K562 (cell line): ENCODE measurements around the gene RNF150. TPM values are rescaled to one million over a fixed set of nuclear protein-coding genes. Genes with fewer than 3 reads are reported as not detected.

Source experiments
- ATAC-seq: fragments of 200-7000 bp; cut with Tn5 transposase; 3 replicates; pipeline ENCODE4 v1.9.1; 2020; ENCODE audit warnings: moderate library complexity
- BruUV-seq: library from RNA; stranded (reverse); fragments of 400-500 nt; replicated peaks from 2 replicates; lab custom pipeline; 2021; lab: Mats Ljungman, UMichigan
- CTCF ChIA-PET: fragments of 300-600 bp; formaldehyde crosslinking; extraction: SDS; loops from one replicate; lab custom pipeline; 2021; ENCODE audit warnings: low intra/inter-chr PET ratio; lab: Yijun Ruan, JAX
- POLR2A ChIA-PET: fragments of 300-600, 350-650 bp; sonication (Branson Sonifier 250); formaldehyde crosslinking; extraction: SDS; loops from one replicate; lab custom pipeline; 2021; ENCODE audit warnings: antibody characterized with exemption, inconsistent platforms; lab: Yijun Ruan, JAX
- DNase-seq, 4 experiments: peaks; one replicate each; pipeline versions ENCODE4 v3.0.0 to v3.0.0-alpha.2; 2011 to 2018; ENCODE audit warnings: low spot score in 3 of 4, mixed read lengths in 3 of 4; ENCODE audit errors: extremely low read depth in 1 of 4
- FAIRE-seq: peaks from 2 replicates; lab custom pipeline; 2011; peaks lifted over from hg19 to GRCh38; lab: Jason Lieb, UNC
- H2AFZ ChIP-seq: 2 replicates; pipeline ENCODE4 v1.6.0; 2011; ENCODE audit warnings: low read depth, low read length, control low read depth, inconsistent platforms
- H3K27ac ChIP-seq: fragments of 200-600 bp; 3 replicates; pipeline ENCODE4 v1.8.0; 2011; ENCODE audit warnings: low read depth, mild to moderate bottlenecking, control low read depth, inconsistent platforms, low read length, moderate library complexity, mixed read lengths; ENCODE audit errors: extremely low read depth
- H3K27me3 ChIP-seq, 2 experiments: fragments of 300-600 bp in 1 of 2; 2 replicates in 1 of 2; 3 replicates in 1 of 2; pipeline versions ENCODE4 v1.6.0 to v1.8.0; 2011; ENCODE audit warnings: inconsistent platforms in 2 of 2, low read length in 2 of 2, mild to moderate bottlenecking in 1 of 2, mixed read lengths in 1 of 2, moderate library complexity in 1 of 2; ENCODE audit not compliant: control insufficient read depth in 2 of 2, insufficient read depth in 2 of 2
- H3K36me3 ChIP-seq: fragments of 300-600 bp; 3 replicates; pipeline ENCODE4 v1.8.0; 2011; ENCODE audit warnings: mild to moderate bottlenecking, low read length, inconsistent platforms; ENCODE audit not compliant: control insufficient read depth, insufficient read depth
- H3K4me1 ChIP-seq, 2 experiments: fragments of 200-600 bp in 1 of 2; replicated peaks in 1 of 2; 2 replicates in 1 of 2; 3 replicates in 1 of 2; pipeline versions ENCODE4 v1.5.1 to v1.8.0; 2011; ENCODE audit warnings: inconsistent platforms in 2 of 2, low read length in 2 of 2, mild to moderate bottlenecking in 1 of 2, mixed read lengths in 1 of 2, moderate library complexity in 1 of 2; ENCODE audit not compliant: control insufficient read depth in 2 of 2, insufficient read depth in 2 of 2
- H3K4me2 ChIP-seq: 2 replicates; pipeline ENCODE4 v1.6.1; 2011; ENCODE audit warnings: low read length, control low read depth, inconsistent platforms, mixed read lengths; ENCODE audit not compliant: insufficient read depth
- H3K4me3 ChIP-seq: fragments of 200-600 bp; sonication (generic), shearing (Covaris generic); 2 replicates; pipeline ENCODE4 v1.5.1; 2016; ENCODE audit warnings: control low read depth, inconsistent platforms
- H3K79me2 ChIP-seq: fragments of 200-600 bp; 3 replicates; pipeline ENCODE4 v1.8.0; 2011; ENCODE audit warnings: low read length, inconsistent platforms; ENCODE audit not compliant: control insufficient read depth, insufficient read depth
- H3K9ac ChIP-seq, 2 experiments: 2 replicates each; pipeline versions ENCODE4 v1.6.0 to v1.6.1; 2011; ENCODE audit warnings: low read depth in 2 of 2, low read length in 2 of 2, control low read depth in 1 of 2, inconsistent platforms in 1 of 2, mild to moderate bottlenecking in 1 of 2, mixed read lengths in 1 of 2; ENCODE audit not compliant: insufficient read depth in 1 of 2
- H3K9me1 ChIP-seq: one replicate; pipeline ENCODE4 v1.6.0; 2011; ENCODE audit warnings: inconsistent platforms, mild to moderate bottlenecking, low read length, moderate library complexity; ENCODE audit not compliant: control insufficient read depth, insufficient read depth
- H3K9me3 ChIP-seq: replicated peaks from 2 replicates; pipeline ENCODE4 v1.5.1; 2011; ENCODE audit warnings: low read depth, low read length, inconsistent platforms; ENCODE audit not compliant: control insufficient read depth, insufficient read depth
- H4K20me1 ChIP-seq: replicated peaks from 2 replicates; pipeline ENCODE4 v1.6.1; 2011; ENCODE audit warnings: low read length, inconsistent platforms, mixed read lengths; ENCODE audit not compliant: control insufficient read depth, insufficient read depth
- ASH1L ChIP-seq: fragments of 450-650 bp; IDR thresholded peaks from 2 replicates; pipeline ENCODE4 v1.6.1; 2018; ENCODE audit warnings: borderline replicate concordance, mild to moderate bottlenecking, low read depth; ENCODE audit not compliant: partially characterized antibody
- MTF1 ChIP-seq: fragments of 250-450 bp; sonication (Bioruptor Pico); IDR thresholded peaks from 2 replicates; pipeline ENCODE4 v1.9.0; 2021; ENCODE audit warnings: moderate library complexity, mild to moderate bottlenecking, inconsistent platforms, borderline replicate concordance
- NRF1 ChIP-seq, 2 experiments: fragments of 450-650 bp; IDR thresholded peaks in 1 of 2; conservative IDR thresholded peaks in 1 of 2; 2 replicates each; pipeline ENCODE4 v1.6.1; 2014; ENCODE audit warnings: mild to moderate bottlenecking in 2 of 2
- PPARD ChIP-seq: fragments of 250-450 bp; sonication (Bioruptor Pico); IDR thresholded peaks from 2 replicates; pipeline ENCODE4 v1.8.0; 2022; ENCODE audit warnings: inconsistent platforms, mild to moderate bottlenecking, moderate library complexity
- PYGO2 ChIP-seq: fragments of 450-650 bp; IDR thresholded peaks from 2 replicates; pipeline ENCODE4 v1.6.1; 2016; ENCODE audit warnings: mild to moderate bottlenecking, missing genetic modification characterization, moderate library complexity, missing compliant biosample characterization
- WGBS: fragments of 100-300 bp; shearing (Covaris generic); methylation state at CpG from one replicate; pipeline ENCODE4 v1.1.6; 2016; ENCODE audit warnings: low coverage, mixed read lengths; ENCODE audit not compliant: insufficient coverage; ENCODE audit errors: missing lambda C conversion rate; 5-methylcytosine and 5-hydroxymethylcytosine counted together
- in situ Hi-C: fragments of 300-500 bp; cut with MboI; formaldehyde crosslinking; loops from 4 replicates; pipeline ENCODE4 v1.15.0; 2018; ENCODE audit warnings: inconsistent platforms, mixed read lengths
- intact Hi-C: fragments of 100-400 bp; cut with micrococcal nuclease; formaldehyde crosslinking; loops from 2 replicates; pipeline ENCODE4 v1.14.2; 2022
- polyA plus RNA-seq, 8 experiments: library from polyadenylated mRNA; depleted of rRNA in 4 of 8; stranded (reverse) in 5 of 8; unstranded in 3 of 8; fragments of >200 nt; fragmentation: Nextera tagmentation in 2 of 8; fragmentation: Illumina TruSeq in 1 of 8; extraction: Ambion mirVana in 2 of 8; extraction: Trizol in 1 of 8; gene quantifications; 2 replicates each; pipeline versions ENCODE4 v1.2.1 to v1.2.3, GENCODE V29; 2011 to 2014; ENCODE audit warnings: inconsistent platforms in 1 of 8, missing spikeins in 1 of 8
- total RNA-seq, 7 experiments: library from RNA; depleted of rRNA in 6 of 7; stranded (reverse); fragments of >200 nt in 6 of 7; fragmentation: Illumina TruSeq in 2 of 7; extraction: Trizol in 2 of 7; gene quantifications; 2 replicates each; pipeline versions ENCODE4 v1.2.1 to v1.2.3, GENCODE V29; 2011 to 2021; ENCODE audit warnings: low replicate concordance in 1 of 7
- TF ChIP-seq, protein P1 (sequence below): fragments of 200-800 bp; sonication (Bioruptor generic); IDR thresholded peaks from 2 replicates; pipeline ENCODE4 v1.6.1; 2017; ENCODE audit warnings: missing genetic modification characterization, missing compliant biosample characterization

Gene RNF150
- total and polyA plus RNA-seq, 9 of the 15 experiments (the other 6 are each of a cell fraction or from before 2014, with no cell fraction given), result 0.09 TPM; not detected in 8

DNA sequence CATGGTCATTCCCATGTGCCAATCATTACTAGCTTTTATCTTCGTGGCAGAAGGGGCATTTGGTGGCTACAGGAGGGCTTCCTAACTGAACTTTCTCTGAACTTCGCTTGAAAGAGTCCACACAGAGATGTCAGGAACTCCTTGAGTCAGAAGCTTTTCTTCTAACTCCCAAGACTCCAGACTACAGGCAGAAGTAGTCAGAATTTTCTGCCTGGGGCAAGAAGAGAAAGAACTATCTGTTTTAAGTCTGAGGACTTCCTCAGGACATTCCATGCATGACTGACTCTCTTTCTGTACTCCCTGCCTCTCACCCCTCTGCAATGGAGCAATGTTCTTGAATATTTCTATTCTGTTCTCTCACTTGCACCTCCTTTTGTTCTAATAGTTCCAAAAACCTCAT, 206.6 kb downstream of the RNF150 start:
- DNase-seq (no peak), ATAC-seq (no peak), FAIRE-seq (no peak)
- POLR2A ChIA-PET, result no interaction called here
- H3K9me3 ChIP-seq, result no peaks in the 10 kb centered on the region
- no TSS peak for BruUV-seq
- intact Hi-C loops, result no loop called here
- H4K20me1 ChIP-seq, result no peaks in the 10 kb centered on the region
- no peak overlapping the region for H2AFZ ChIP-seq
- in situ Hi-C loops, result no loop called here
- no peaks in the 10 kb centered on the region for H3K79me2 ChIP-seq
- no peaks in the 10 kb centered on the region for H3K4me1 ChIP-seq
- no peak overlapping the region for H3K27ac ChIP-seq
- CTCF ChIA-PET, result no interaction called here
- H3K4me3 ChIP-seq, result no peak overlapping the region
- WGBS, result 0% methylated on average over 2 of the region's 2 CpGs
- H3K36me3 ChIP-seq, result no peaks in the 10 kb centered on the region
- H3K9ac ChIP-seq, result no peak overlapping the region
- no peaks in the 10 kb centered on the region for H3K9me1 ChIP-seq
- no peak overlapping the region for H3K4me2 ChIP-seq
- no peaks in the 10 kb centered on the region for H3K27me3 ChIP-seq
- TF ChIP-seq PPARD (CRISPR knock-in tag), result no peak
- TF ChIP-seq PYGO2, result no peak
- TF ChIP-seq NRF1 (conservative IDR thresholded peaks at IDR 0.05 in 1 of 2, IDR thresholded peaks at IDR 0.05 in 1 of 2), result no peak
- TF ChIP-seq ASH1L, result no peak
- no peak for TF ChIP-seq MTF1 (CRISPR knock-in tag)
- TF ChIP-seq, protein P1, sequence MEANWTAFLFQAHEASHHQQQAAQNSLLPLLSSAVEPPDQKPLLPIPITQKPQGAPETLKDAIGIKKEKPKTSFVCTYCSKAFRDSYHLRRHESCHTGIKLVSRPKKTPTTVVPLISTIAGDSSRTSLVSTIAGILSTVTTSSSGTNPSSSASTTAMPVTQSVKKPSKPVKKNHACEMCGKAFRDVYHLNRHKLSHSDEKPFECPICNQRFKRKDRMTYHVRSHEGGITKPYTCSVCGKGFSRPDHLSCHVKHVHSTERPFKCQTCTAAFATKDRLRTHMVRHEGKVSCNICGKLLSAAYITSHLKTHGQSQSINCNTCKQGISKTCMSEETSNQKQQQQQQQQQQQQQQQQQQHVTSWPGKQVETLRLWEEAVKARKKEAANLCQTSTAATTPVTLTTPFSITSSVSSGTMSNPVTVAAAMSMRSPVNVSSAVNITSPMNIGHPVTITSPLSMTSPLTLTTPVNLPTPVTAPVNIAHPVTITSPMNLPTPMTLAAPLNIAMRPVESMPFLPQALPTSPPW (CRISPR knock-in tag), result no peak
- TF ChIP-seq, all 486 proteins: peak for 0
